Measurements from ENCODE around the gene ABCB9.
"Not testable (repeated sequence)": the region's sequence is repeated elsewhere in the genome, so short reads cannot be mapped to it uniquely, and the experiment has no call there.

The ABCB9 gene

DNA sequence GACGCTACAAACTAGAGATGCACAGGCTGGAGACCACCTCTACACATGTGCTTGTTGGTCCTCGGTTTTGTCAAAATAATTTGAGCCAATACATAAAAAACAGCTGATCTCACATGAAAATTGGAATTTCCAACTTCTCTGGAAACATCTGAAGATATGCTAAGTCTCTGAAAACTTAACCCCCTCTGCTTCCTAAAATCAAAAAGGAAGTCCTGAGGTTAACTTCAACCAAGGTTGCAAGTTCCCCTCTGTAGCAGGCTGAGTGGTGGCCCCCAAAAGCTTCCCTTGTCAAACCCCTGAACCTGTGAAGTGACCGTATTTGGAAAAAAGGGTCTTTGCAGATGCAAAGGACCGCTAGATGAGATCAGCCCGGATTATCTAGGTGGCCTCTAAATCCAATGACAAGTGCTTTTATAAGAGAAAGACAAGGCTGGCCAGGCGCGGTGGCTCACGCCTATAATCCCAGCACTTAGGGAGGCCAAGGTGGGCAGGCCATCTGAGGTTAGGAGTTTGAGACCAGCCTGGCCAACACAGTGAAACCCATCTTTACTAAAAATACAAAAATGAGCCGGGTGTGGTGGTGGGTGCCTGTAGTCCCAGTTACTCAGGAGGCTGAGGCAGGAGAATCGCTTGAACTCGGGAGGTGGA, 38.4 kb downstream of the ABCB9 start:
- in situ Hi-C loops (cut with HindIII; ENCODE audit: low pct_ligation_motif_present, low pct_unique_long_range_greater_than_20kb, low sequenced_read_pairs): no loop called here
- DNase-seq: no peak

DNA sequence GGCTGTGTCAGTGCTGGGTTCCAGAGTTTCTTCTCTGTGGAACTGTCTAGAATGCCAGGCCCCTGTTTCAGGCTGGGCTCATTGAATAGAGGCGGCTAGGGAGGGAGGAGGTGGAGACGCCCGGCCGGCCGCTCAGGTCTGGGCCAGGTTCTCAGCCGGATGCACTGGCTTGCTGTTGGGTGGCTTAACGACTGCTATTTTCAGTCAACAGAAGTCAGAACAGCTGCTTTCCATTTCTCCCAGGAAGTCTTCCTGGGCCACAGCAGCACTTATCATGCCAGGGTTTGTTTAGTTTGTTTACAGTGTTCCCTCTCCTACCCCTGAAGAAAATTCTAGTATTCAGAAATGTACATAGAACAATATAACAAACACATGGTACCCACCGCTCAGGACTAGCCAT, 44.3 kb downstream of the ABCB9 start:
- in situ Hi-C loops (cut with HindIII; ENCODE audit: low pct_ligation_motif_present, low pct_unique_long_range_greater_than_20kb, low sequenced_read_pairs): no loop called here
- no peak for DNase-seq

DNA sequence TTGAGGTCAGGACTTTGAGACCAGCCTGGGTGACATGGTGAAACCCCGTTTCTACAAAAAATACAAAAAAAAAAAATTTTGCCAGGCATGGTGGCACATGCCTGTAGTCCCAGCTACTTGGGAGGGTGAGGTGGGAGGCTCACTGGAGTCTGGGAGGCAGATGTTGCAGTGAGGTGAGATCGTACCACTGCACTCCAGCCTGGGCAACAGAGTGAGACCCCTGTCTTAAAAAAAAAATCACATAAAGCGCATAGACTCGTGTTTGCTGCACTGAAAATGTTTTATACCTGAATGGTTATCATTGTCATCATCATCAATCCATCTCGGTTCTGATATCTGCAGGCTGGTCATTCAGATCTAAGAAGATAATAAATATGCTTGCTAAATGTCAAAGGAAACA, 45.6 kb downstream of the ABCB9 start:
- in situ Hi-C loops (cut with HindIII; ENCODE audit: low pct_ligation_motif_present, low pct_unique_long_range_greater_than_20kb, low sequenced_read_pairs): no loop called here
- DNase-seq: no peak

DNA sequence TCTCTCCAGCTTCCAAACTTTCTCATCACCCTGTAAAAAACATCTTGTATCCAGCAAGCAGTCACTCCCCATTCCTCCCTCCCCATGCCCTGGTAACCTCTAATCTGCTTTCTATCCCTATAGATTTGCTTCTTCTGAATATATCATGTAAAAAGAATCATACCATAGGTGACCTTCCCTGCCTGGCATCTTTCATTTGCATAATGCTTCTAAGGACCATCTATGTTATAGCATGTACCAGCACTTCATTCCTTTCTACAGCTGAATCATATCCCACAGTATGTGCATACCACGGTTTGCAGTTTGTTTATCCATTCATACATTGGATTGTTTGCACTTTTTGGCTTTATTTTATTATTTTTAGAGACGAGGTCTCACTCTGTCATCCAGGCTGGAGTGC, 47.4 kb downstream of the ABCB9 start:
- DNase-seq: no peak
- in situ Hi-C loops (cut with HindIII; ENCODE audit: low pct_ligation_motif_present, low pct_unique_long_range_greater_than_20kb, low sequenced_read_pairs): no loop called here

DNA sequence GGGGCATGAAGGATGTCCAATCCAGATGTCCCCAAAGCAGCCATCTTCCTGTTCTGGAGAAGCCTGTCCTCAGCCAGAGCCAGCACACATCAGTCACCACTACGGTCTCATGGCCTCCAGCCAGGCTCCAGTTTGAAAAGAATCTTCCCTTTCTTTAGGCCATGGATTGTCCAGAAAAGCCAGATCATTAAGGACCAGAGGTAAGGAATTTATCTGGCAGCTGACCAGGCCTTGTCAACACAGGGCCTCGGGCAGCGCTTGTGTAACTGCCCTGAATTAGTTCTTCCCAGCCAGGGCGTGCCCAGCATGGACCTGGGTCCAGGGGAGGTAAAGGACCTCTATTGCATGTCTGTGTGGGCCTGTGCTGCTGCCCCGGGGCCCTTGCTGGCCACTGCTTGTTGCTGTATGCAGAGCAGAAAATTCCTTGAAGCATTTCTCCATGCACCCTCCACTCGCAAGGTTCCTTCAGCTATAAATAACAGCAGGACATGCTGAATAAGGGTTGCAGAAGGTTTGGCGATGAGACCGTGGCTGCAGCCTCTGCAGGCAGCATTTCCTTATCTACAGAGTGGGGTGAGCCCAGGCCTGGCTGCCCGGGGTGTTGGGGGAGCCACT, 48.6 kb downstream of the ABCB9 start:
- in situ Hi-C loops (cut with HindIII; ENCODE audit: low pct_ligation_motif_present, low pct_unique_long_range_greater_than_20kb, low sequenced_read_pairs): no loop called here
- DNase-seq: no peak

DNA sequence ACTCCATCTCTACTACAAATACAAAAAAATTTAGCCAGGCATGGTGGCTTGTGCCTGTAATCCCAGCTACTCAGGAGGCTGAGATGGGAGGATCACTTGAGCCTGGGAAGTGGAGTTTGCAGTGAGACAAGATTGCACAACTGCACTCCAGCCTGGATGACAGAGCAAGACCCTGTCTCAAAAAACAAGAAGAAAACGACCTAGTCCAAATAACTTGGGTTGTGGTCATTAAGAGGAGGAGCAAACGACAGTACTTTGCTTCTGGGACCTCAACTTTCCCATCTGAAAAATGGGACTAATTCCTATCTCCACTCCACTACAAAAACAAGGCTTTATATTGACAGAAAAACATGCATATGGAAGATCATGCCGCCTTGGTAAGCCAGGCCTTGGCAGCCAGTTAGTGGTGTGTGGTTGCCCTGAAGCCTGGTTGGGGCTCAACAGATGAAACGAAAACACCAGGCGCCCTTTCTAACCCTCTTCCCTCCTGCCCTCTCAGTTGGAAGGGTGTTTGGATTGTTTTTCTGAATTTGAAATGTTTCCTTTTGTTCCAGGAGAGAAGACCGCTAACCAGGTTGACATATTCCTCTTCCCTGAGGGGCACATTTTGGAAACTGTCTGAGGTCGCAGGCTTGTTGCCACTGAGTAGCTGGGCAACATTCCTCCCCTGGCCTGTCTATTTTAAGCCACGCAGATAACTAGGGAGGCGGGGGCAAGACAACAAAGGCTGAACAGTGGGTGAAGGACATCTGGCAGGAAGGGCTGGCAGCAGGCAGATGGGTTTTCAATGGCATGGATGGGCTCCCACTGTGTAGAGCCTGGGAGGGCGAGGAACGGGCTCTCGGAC, 56.6 kb downstream of the ABCB9 start:
- in situ Hi-C loops (cut with HindIII; ENCODE audit: low pct_ligation_motif_present, low pct_unique_long_range_greater_than_20kb, low sequenced_read_pairs): no loop called here
- no peak for DNase-seq

DNA sequence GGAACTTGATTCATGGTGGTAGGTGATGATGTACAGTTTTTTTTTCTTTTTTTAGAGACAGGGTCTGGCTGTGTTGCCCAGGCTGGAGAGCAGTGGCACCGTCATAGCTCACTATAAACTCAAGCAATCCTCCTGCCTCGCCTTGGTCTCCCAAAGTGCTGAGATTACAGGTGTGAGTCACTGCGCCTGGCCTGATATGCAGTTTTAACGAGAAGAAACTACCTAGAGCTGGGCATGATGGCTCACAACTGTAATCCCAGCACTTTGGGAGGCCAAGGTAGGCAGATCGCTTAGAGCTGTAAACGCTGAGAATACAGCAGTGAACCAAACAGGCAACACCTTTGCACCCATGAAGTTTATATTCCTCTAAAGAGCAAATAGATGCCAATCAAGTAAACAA, 57.3 kb downstream of the ABCB9 start:
- in situ Hi-C loops (cut with HindIII; ENCODE audit: low pct_ligation_motif_present, low pct_unique_long_range_greater_than_20kb, low sequenced_read_pairs): no loop called here
- no peak for DNase-seq

DNA sequence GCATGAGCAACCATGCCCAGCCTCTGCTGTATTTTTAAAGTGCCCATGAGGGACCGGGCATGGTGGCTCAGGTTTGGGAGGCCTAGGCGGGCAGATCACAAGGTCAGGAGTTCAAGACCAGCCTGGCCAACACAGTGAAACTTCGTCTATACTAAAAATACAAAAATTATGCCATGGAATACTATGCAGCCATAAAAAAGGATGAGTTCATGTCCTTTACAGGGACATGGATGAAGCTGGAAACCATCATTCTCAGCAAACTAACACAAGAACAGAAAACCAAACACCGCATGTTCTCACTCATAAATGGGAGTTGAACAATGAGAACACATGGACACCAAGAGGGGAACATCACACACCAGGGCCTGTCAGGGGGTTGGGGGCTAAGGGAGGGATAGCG, 61.0 kb downstream of the ABCB9 start:
- in situ Hi-C loops (cut with HindIII; ENCODE audit: low pct_ligation_motif_present, low pct_unique_long_range_greater_than_20kb, low sequenced_read_pairs); DNase-seq: not testable (repeated sequence)

DNA sequence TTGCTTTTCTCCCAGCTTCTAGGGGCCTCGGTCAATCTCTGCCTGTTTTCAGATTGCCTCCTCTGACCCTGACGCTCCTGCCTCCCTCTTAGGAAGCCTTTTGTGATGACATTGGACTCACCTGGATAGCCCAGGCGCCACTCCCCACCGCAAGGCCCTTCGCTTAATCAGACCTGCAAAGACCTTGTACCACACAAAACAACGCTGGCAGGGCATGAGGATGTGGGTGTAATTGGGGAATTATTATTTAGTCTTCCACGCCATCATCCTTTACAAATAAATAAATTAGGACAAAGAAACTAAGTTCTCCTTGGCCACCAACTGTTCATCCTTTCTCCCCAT, 62.6 kb downstream of the ABCB9 start:
- DNase-seq: no peak
- in situ Hi-C loops (cut with HindIII; ENCODE audit: low pct_ligation_motif_present, low pct_unique_long_range_greater_than_20kb, low sequenced_read_pairs): no loop called here

DNA sequence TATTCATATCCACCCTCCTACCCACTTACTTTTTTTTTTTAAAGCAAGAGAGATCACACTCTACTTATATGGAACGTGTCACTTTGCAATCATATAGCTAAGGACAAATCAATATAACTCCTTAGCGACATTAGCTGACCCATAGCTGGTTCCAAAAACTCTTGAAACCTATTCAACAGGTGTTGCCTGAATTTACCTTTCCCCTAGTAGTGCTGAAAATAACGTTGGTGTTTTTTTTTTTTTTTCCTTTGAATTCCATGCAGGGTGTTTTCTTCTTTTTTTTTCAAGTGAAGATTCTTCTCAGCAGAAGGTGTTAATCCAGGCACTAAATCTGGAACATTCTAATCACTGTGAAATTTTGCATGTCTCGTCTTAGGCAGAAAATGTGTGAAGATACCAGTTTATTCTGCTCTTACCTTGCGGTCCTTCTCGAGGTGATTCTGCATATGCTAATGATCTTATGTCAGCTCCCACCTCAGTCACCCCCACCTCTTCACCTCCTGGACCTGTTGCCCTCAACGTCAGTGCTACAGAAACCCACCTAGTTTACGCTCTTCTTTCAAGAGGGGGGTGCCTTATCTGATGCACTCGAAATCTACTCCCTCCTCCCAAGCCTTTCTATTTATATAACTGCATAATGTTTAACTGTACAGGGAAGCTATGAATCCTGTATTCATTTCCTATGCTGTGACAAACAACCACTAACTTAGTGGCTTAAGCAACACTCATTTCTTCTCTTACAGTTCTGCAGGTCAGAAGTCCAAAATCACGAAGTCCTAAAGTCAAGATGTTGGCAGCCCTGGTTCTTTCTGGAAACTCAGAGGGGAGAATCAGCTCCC, 63.2 kb downstream of the ABCB9 start:
- in situ Hi-C loops (cut with HindIII; ENCODE audit: low pct_ligation_motif_present, low pct_unique_long_range_greater_than_20kb, low sequenced_read_pairs): no loop called here
- no peak for DNase-seq

DNA sequence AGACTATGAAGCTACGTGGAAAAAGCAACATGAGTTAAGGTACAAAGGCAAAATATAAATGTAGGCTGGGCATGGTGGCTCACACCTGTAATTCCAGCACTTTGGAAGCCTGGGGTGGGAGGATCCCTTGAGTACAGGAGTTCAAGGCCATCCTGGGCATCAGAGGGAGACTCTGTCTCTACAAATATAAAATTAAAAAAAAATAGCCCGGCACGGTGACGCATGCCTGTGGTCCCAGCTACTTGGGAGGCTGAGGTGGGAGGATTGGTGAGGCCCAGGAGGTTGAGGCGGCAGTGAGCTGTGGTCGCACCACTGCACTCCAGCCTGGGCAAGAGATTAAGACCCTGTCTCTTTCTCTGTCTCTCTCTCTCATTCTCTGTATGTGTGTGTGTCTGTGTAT, 66.4 kb downstream of the ABCB9 start:
- in situ Hi-C loops (cut with HindIII; ENCODE audit: low pct_ligation_motif_present, low pct_unique_long_range_greater_than_20kb, low sequenced_read_pairs): no loop called here
- no peak for DNase-seq

DNA sequence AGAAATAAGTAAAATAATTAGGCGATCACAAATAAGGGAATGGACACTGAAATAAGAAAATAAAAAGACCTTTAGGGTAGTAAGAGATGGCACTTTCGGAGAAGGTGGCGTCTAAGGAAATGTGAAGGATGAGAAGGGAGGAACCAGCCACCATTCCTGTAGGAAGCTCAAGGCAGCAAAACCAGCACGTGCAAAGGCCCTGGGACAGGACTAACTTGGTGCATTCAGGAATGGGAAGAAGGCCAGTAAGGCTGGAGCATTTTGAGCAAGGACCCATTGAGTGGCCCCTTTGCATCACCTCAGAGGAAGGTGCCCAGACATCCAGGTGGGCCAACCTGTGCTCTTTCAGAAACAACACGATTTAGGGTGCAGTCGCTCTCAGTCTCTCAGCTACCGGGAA, 69.6 kb downstream of the ABCB9 start:
- no peak for DNase-seq
- in situ Hi-C loops (cut with HindIII; ENCODE audit: low pct_ligation_motif_present, low pct_unique_long_range_greater_than_20kb, low sequenced_read_pairs): no loop called here

DNA sequence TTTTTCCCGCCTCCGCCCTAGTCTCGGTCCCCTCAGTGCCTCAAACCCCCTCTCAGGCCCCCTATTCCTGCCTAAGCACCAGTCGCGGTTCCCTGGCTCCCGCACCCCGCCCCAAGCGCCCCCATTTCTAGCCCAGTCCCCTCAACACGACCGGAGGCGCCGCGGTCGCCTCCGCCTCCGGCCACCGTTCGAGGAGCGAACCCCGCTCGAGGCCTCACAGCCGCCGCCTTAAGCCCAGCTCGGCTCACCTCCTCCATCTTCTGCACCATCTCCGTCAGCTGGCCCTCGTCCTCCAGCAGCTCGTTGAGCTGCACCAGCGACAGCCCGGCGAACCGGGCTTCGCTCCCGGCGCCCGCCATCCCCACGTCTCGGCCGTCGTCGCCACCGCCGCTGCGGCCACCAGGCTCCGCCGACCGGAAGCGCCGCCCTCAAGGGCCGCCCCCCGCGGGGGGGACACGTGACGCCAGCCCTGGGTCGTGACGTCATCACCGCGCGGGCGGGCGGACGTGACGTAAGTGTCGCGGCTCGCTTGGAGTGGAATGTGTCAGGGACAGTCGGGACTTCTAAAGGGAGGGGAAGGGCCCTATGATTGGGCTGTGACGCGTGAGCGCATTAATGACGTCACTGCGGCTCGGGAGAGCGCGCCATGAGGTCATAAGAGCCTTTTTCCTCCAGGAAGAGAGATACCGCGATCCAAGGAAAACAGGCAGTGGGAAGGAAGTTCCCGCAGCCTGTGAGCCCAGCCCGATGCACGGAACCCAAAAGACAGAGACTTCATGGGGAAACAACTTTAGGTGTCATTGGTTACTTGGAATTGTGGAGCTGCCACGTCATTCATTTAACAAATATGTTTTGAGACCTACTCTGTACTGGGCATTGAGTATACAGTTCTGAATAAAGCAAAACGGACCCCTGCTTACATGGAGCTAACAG, 70.3 kb downstream of the ABCB9 start, which contains the start of gene VPS37B:
Gene VPS37B (minus strand): TSS at position 421 of the 933 bp plus-strand sequence. CDS start 62 bp downstream, at position 359.
- DNase-seq: peak; percentile 90
- in situ Hi-C loops (cut with HindIII; ENCODE audit: low pct_ligation_motif_present, low pct_unique_long_range_greater_than_20kb, low sequenced_read_pairs): no loop called here

DNA sequence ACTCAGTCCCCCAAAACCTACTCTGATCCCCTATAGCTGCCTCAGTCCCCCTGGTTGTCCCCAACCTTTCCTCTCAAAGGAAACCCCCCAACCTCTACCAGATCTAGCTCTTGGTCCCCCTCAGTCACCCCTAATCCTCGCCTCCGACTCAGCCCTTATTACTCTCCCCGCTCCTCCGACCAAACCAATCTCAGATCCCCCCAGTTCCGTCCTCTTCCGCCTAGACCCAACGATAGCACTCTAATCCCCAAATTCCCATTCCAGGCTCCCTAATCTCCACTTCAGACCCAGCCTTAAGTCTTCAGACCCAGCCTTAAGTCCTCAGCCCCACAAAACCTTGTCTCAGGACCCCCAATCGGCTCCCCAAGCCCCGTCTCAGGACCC, 71.0 kb downstream of the ABCB9 start:
- peak; percentile 50 for DNase-seq
- in situ Hi-C loops (cut with HindIII; ENCODE audit: low pct_ligation_motif_present, low pct_unique_long_range_greater_than_20kb, low sequenced_read_pairs): no loop called here

DNA sequence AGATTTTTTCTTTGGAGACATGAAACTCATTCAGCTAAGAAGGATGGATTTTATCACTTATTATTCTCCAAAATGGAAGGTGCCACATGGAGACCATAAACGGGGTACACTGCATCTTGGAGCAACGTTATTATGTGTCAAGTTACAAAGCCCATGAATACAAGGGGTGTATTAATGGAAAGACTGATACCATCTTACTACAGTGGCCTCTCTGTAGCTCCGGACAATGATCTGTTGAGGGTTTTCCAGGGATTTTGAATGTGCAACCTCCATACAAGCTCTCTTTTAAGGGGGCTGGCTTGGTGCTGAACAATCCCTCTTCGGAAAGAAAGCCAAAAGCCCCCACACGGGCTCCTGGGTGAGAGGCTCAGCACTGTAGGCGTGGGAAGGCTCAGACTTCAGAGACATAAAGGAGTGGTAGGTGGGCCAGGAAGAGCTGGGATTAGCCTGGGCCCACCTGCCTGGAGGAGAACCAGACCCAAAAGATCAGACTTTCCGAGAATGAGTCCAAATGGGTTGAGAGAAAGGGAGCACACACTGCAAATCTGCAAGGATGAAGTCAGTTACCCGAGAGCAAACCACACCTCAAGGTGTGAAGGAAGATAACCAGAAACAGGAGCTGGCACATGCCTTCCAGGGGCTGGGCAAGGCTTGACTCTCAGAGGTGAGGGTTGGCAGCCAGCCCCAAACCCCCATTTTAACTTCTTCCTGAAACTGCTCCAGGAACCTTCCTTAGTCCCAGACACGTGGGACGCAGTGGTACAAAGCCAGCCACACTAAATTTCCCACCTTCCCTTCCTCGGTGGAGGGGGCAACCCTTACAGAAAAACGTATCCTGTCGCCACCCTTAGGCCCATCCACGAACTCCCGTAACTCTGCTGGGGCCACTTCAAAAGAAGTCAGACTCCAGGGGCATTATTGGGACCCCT, 71.8 kb downstream of the ABCB9 start:
- in situ Hi-C loops (cut with HindIII; ENCODE audit: low pct_ligation_motif_present, low pct_unique_long_range_greater_than_20kb, low sequenced_read_pairs): no loop called here

DNA sequence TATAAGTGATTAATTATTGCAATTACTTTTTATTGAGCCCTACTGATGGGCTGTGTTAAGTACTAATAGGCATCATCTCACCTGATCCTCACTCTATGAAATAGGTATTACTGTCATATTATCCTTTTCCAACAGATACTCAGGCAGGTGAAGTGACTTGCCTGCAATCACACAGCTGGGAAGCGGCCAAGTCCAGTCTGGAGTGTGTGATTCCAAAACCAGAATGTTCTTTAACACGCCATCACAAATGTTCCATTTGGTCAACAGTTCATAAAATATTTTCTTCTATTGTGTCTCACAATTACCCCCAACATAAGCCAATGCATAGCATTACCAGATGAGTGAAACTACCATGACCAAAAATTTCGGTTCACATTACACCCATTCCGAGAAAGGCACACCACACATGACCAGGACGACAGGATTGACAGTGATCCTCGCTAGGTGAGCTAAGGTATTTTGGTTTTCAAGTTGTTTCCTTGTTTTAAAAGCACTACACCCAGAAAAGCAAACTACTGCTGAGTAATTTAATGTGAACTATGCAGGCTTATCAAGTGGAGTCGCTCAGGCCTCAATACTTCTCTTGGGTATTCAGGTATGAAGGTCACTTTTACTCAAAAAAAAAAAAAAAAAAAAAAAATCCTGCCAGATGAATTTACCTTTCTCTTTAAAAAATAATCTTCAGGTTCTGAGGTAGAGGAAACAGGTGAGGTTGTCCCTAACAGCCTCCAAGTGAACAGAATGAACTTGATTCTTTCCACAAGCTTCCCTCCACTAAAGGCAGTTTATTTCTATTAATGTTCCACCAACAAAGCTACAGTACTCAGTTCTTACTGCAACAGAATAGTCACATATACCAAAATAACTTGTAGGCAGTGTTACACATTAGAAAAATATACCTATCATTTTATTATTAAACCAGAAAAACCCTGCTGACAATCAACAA, 72.8 kb downstream of the ABCB9 start:
- in situ Hi-C loops (cut with HindIII; ENCODE audit: low pct_ligation_motif_present, low pct_unique_long_range_greater_than_20kb, low sequenced_read_pairs): no loop called here
- no peak for DNase-seq

More for the DNA sequence above, 71.8 kb downstream of the ABCB9 start:
- no peak for DNase-seq

Data from ACHN (cell line).